Heart right ventricle (tissue), 16 donors: Measurements from ENCODE around the gene PRXL2A. TPM values are rescaled to one million over a fixed set of nuclear protein-coding genes. Genes with fewer than 3 reads are reported as not detected.
"Not testable (repeated sequence)": the region's sequence is repeated elsewhere in the genome, so short reads cannot be mapped to it uniquely, and the experiment has no call there.

Experiments used
- ATAC-seq, 8 donors: fragments of 200-7000 bp; cut with Tn5 transposase; one replicate each; pipeline ENCODE4 v1.9.1; 2020; ENCODE audit warnings: mild to moderate bottlenecking in 8 of 8, moderate library complexity in 8 of 8, moderate number of reproducible peaks in 1 of 8
- DNase-seq, 2 donors: peaks; one replicate each; pipeline ENCODE4 v3.0.0-alpha.2; 2020
- H3K27ac ChIP-seq, 10 donors: fragments of 200-600 bp; sonication (generic) in 2 of 10; one replicate each; pipeline versions ENCODE4 v1.5.0 to v1.8.0; 2020 to 2022; ENCODE audit warnings: mild to moderate bottlenecking in 3 of 10
- H3K27me3 ChIP-seq, 7 donors: fragments of 200-600 bp; one replicate each; pipeline ENCODE4 v1.8.0; 2021 to 2022; ENCODE audit warnings: mild to moderate bottlenecking in 2 of 7
- H3K36me3 ChIP-seq, 9 donors: fragments of 200-600 bp; sonication (generic) in 1 of 9; one replicate each; pipeline versions ENCODE4 v1.5.0 to v1.8.0; 2020 to 2022; ENCODE audit warnings: mild to moderate bottlenecking in 2 of 9
- H3K4me1 ChIP-seq, 9 donors: fragments of 200-600 bp; sonication (generic) in 1 of 9; one replicate each; pipeline versions ENCODE4 v1.5.0 to v1.8.0; 2020 to 2022; ENCODE audit warnings: mild to moderate bottlenecking in 4 of 9
- H3K4me3 ChIP-seq, 10 donors: fragments of 200-600 bp; sonication (generic) in 2 of 10; one replicate each; pipeline versions ENCODE4 v1.5.0 to v1.8.0; 2020 to 2022; ENCODE audit warnings: mild to moderate bottlenecking in 7 of 10, moderate library complexity in 2 of 10
- H3K9me3 ChIP-seq, 11 donors: fragments of 200-600 bp in 10 of 11; sonication (generic) in 2 of 11; one replicate each; pipeline versions ENCODE4 v1.5.0 to v1.8.0; 2013 to 2022; ENCODE audit warnings: mild to moderate bottlenecking in 2 of 11, control low read depth in 1 of 11, moderate library complexity in 1 of 11
- WGBS, 2 donors: extraction: QIAGEN DNeasy Blood & Tissue Kit; methylation state at CpG; one replicate each; pipeline ENCODE4 v1.1.7; 2013; ENCODE audit warnings: inconsistent platforms in 1 of 2; 5-methylcytosine and 5-hydroxymethylcytosine counted together
- intact Hi-C, 10 donors: fragments of 100-400 bp; cut with DNase I; formaldehyde crosslinking; loops; one replicate each; pipeline versions ENCODE4 v1.11.1 to v1.14.2; 2022
- polyA plus RNA-seq, 2 donors: library from polyadenylated mRNA; stranded (reverse); fragments of 200-250 nt; gene quantifications; one replicate each; pipeline ENCODE4 v1.2.3, GENCODE V29; 2013
- total RNA-seq, 10 donors: library from RNA; stranded (reverse); fragmentation: NEBNext Ultra II Directional in 3 of 10; extraction: Animal tissue kit (Norgen Biotek cat#: 25700) in 3 of 10; gene quantifications; one replicate each; pipeline versions ENCODE4 v1.2.1 to v1.2.4, GENCODE V29; 2021 to 2023
- TF ChIP-seq, protein P1 (sequence below), 9 donors: fragments of 200-600 bp; sonication (generic) in 2 of 9; IDR thresholded peaks; one replicate each; pipeline versions ENCODE4 v1.5.0 to v1.8.0; 2021 to 2022; ENCODE audit warnings: antibody characterized with exemption in 9 of 9, mild to moderate bottlenecking in 5 of 9, moderate library complexity in 1 of 9
- donor health status: Arrhythmogenic right ventricular cardiomyopathy.
- donor health status: ischemic (EF 13 %, LVEDD 7.1; RV severe dilation, severe dysfunction).
- donor health status: healthy with polysubstance abuse.
- donor health status: DM: no; HTN: yes; CAD: no.
- donor health status: DM: no; HTN: no; CAD: no.
- donor health status: ischemic (EF 25% LVEDD 6.9; RV normal size, moderate dysfunction).
- donor health status: ischemic (EF 25% LVEDD 5.7; RV mildly dilated, moderate dysfunction).
- donor health status: healthy.
- donor health status: DM: yes; HTN: yes; CAD: no.
- donor health status: Ischemic cardiomyopathy.
- donor health status: ischemic (EF 35%, LVEDD 5.7; RV mildly dilated, moderate dysfunction).
- donor health status: nonischemic (EF 11% LVEDD 7.7; RV severe dilation, severe dysfunction).
- donor health status: DM: yes; HTN: yes; CAD: no.
- donor health status: PGD.
- donor health status: ischemic (EF 29% LVEDD 5.4; RV normal size, mild dysfunction).
- donor health status: nonischemic (EF 23%, LVEDD 6.1; RV moderate dilation, normal function).

Gene PRXL2A
- total and polyA plus RNA-seq, 12 donors: 46.0 to 135 (median 81.4) TPM

GRCh38 chr10:80473692-80474596 is 65.6 kb downstream of the PRXL2A start:
- peaks cover 0 to 15% (median 5%) of the 10 kb centered on the region in 11 donors for H3K9me3 ChIP-seq
- 84 to 87% methylated on average over 8 of the region's 8 CpGs for WGBS, 2 donors
- ATAC-seq: peak in 2 of 8 donors; percentile 18 to 21
- TF ChIP-seq, protein P1, sequence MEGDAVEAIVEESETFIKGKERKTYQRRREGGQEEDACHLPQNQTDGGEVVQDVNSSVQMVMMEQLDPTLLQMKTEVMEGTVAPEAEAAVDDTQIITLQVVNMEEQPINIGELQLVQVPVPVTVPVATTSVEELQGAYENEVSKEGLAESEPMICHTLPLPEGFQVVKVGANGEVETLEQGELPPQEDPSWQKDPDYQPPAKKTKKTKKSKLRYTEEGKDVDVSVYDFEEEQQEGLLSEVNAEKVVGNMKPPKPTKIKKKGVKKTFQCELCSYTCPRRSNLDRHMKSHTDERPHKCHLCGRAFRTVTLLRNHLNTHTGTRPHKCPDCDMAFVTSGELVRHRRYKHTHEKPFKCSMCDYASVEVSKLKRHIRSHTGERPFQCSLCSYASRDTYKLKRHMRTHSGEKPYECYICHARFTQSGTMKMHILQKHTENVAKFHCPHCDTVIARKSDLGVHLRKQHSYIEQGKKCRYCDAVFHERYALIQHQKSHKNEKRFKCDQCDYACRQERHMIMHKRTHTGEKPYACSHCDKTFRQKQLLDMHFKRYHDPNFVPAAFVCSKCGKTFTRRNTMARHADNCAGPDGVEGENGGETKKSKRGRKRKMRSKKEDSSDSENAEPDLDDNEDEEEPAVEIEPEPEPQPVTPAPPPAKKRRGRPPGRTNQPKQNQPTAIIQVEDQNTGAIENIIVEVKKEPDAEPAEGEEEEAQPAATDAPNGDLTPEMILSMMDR (IDR thresholded peaks at IDR 0.05): no peak
- intact Hi-C loops: no loop called here
- H3K36me3 ChIP-seq: peaks cover 0 to 72% (median 4%) of the 10 kb centered on the region in 9 donors
- peak overlapping the region in 8 of 10 donors; percentile 14 to 72 (median 32) for H3K27ac ChIP-seq
- H3K4me3 ChIP-seq: no peak overlapping the region
- no peaks in the 10 kb centered on the region for H3K27me3 ChIP-seq
- H3K4me1 ChIP-seq: peaks cover 0 to 95% (median 72%) of the 10 kb centered on the region in 9 donors
- DNase-seq: no peak

DNA sequence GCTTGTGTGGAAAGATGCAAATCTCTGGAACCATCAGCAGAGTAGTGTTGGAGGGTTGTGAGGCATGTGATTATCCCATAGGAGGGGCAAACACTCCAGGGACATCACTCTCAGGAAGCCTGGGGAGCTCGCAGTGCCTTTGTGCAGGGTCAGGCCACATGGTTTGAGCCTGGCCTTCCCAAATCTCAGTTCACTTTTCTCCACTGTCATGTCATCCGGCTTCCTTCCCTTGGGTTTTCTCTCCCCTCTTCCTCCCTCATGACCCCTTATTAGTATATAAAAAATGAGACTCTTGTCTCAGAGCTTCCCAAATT is 66.2 kb downstream of the PRXL2A start:
- ATAC-seq: peak in 7 of 8 donors; percentile 25 to 64 (median 56)
- peaks cover 0 to 89% (median 66%) of the 10 kb centered on the region in 9 donors for H3K4me1 ChIP-seq
- DNase-seq: no peak
- peaks cover 0 to 66% (median 4%) of the 10 kb centered on the region in 9 donors for H3K36me3 ChIP-seq
- peaks cover 0 to 15% (median 5%) of the 10 kb centered on the region in 11 donors for H3K9me3 ChIP-seq
- H3K4me3 ChIP-seq: no peak overlapping the region
- WGBS, 2 donors: 50 to 59% methylated on average over 2 of the region's 2 CpGs
- TF ChIP-seq, protein P1 (IDR thresholded peaks at IDR 0.05): no peak
- H3K27me3 ChIP-seq: no peaks in the 10 kb centered on the region
- intact Hi-C loops: no loop called here
- H3K27ac ChIP-seq: peak overlapping the region in 8 of 10 donors; percentile 11 to 72 (median 28)

- H3K27me3 ChIP-seq: no peaks in the 10 kb centered on the region
- TF ChIP-seq, protein P1 (IDR thresholded peaks at IDR 0.05): no peak
- peaks cover 0 to 62% (median 4%) of the 10 kb centered on the region in 9 donors for H3K36me3 ChIP-seq
- peaks cover 0 to 15% (median 5%) of the 10 kb centered on the region in 11 donors for H3K9me3 ChIP-seq
- intact Hi-C loops: no loop called here
- no peak for DNase-seq
- WGBS, 2 donors: 70 to 72% methylated on average over 3 of the region's 3 CpGs
- H3K4me1 ChIP-seq: peaks cover 0 to 85% (median 62%) of the 10 kb centered on the region in 9 donors
- peak overlapping the region in 8 of 10 donors; percentile 11 to 72 (median 28) for H3K27ac ChIP-seq
- peak in 2 of 8 donors; percentile 21 to 37 for ATAC-seq
- H3K4me3 ChIP-seq: no peak overlapping the region
Measured at GRCh38 chr10:80474941-80475340, 66.6 kb downstream of the PRXL2A start.

DNA sequence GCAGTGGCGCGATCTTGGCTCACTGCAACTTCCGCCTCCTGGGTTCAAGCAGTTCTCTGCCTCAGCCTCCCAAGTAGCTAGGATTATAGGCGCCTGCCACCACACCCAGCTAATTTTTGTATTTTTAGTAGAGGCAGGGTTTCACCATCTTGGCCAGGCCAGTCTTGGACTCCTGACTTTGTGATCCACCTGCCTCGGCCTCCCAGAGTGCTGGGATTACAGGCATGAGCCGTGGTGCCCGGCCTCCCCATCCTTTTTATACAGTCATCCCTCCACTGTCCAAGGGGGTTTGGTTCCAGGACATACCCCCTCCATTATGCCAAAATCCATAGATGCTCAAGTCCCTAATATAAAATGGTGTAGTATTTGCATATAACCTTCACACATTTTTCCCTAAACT is 67.3 kb downstream of the PRXL2A start:
- ATAC-seq, H3K4me3 ChIP-seq, DNase-seq, intact Hi-C loops, H3K27me3 ChIP-seq: not testable (repeated sequence)
- WGBS, 2 donors: 96 to 97% methylated on average over 7 of the region's 7 CpGs
- Histone ChIP-seq H3K27ac (peak overlapping the region in 5 of 10 donors; percentile 11 to 72 (median 45)), H3K4me1 (peaks cover 0 to 78% (median 55%) of the 10 kb centered on the region in 9 donors), H3K36me3 (peaks cover 0 to 55% (median under 1%) of the 10 kb centered on the region in 9 donors), H3K9me3 (peaks cover 0 to 15% (median 5%) of the 10 kb centered on the region in 11 donors)
